ENCODE data around the gene PCDHGC4.

PCDHGC4 gene

GRCh38 chr5:141494761-141495452 lies 10.1 kb downstream of the PCDHGC4 start:
- TF ChIP-seq, protein P1, sequence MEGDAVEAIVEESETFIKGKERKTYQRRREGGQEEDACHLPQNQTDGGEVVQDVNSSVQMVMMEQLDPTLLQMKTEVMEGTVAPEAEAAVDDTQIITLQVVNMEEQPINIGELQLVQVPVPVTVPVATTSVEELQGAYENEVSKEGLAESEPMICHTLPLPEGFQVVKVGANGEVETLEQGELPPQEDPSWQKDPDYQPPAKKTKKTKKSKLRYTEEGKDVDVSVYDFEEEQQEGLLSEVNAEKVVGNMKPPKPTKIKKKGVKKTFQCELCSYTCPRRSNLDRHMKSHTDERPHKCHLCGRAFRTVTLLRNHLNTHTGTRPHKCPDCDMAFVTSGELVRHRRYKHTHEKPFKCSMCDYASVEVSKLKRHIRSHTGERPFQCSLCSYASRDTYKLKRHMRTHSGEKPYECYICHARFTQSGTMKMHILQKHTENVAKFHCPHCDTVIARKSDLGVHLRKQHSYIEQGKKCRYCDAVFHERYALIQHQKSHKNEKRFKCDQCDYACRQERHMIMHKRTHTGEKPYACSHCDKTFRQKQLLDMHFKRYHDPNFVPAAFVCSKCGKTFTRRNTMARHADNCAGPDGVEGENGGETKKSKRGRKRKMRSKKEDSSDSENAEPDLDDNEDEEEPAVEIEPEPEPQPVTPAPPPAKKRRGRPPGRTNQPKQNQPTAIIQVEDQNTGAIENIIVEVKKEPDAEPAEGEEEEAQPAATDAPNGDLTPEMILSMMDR (IDR thresholded peaks at IDR 0.05; ENCODE audit: borderline replicate concordance, insufficient read depth, low read depth, low read length): no peak
- H3K4me3 ChIP-seq (ENCODE audit: low read depth, low read length): no peak overlapping the region

GRCh38 chr5:141495453-141495811 lies 10.6 kb downstream of the PCDHGC4 start:
- no peak overlapping the region for H3K4me3 ChIP-seq (ENCODE audit: low read depth, low read length)
- TF ChIP-seq, protein P1 (IDR thresholded peaks at IDR 0.05; ENCODE audit: borderline replicate concordance, insufficient read depth, low read depth, low read length): no peak

GRCh38 chr5:141496038-141496437 lies 11.2 kb downstream of the PCDHGC4 start:
- no peak overlapping the region for H3K4me3 ChIP-seq (ENCODE audit: low read depth, low read length)

DNA sequence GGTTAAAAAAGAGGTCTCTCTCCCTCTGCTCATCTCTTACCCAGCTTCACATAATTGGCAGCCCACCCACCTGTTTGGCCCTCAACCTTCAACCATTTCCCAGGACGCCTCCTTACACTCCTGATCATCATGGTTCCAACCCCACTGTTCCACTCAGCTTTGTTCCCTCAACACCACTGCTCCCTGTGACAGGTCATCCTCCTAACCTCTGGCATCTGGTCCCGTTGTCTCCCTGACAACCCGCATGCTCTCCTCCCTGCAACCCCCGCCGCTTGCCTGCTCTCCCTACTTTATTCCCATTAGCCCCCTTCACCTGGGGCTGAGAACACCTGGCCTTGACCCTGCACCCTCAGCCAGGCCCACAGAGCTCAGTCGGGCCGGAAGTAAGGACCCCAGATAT lies 16.9 kb downstream of the PCDHGC4 start:
- no peak overlapping the region for H3K4me3 ChIP-seq (ENCODE audit: low read depth, low read length)
- TF ChIP-seq, protein P1 (IDR thresholded peaks at IDR 0.05; ENCODE audit: borderline replicate concordance, insufficient read depth, low read depth, low read length): no peak

More at GRCh38 chr5:141496038-141496437, 11.2 kb downstream of the PCDHGC4 start:
- TF ChIP-seq, protein P1 (IDR thresholded peaks at IDR 0.05; ENCODE audit: borderline replicate concordance, insufficient read depth, low read depth, low read length): no peak

GRCh38 chr5:141503681-141504080 lies 18.9 kb downstream of the PCDHGC4 start:
- no peak overlapping the region for H3K4me3 ChIP-seq (ENCODE audit: low read depth, low read length)
- TF ChIP-seq, protein P1 (IDR thresholded peaks at IDR 0.05; ENCODE audit: borderline replicate concordance, insufficient read depth, low read depth, low read length): no peak

DNA sequence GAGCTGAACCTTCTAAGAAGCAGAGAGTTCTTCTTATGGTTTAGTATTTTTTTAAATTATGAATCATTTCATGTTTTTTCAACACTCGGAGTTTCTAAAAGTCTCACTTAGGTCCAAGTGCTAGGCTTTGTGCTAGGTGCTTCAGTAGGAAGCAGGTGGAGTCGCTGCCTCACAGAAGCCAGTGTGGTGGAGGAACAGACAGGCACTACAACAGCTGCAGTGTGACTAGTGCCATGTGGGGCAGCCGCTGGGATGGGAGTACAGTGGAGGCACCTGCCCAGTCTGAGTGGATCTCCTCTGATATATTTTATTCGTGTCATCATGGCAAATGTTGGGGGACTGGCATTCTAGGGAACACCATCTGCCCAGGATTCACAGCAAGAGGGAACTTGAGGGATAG lies 19.4 kb downstream of the PCDHGC4 start:
- TF ChIP-seq, protein P1 (IDR thresholded peaks at IDR 0.05; ENCODE audit: borderline replicate concordance, insufficient read depth, low read depth, low read length): no peak
- H3K4me3 ChIP-seq (ENCODE audit: low read depth, low read length): no peak overlapping the region

GRCh38 chr5:141506381-141507155 lies 21.7 kb downstream of the PCDHGC4 start:
- TF ChIP-seq, protein P1 (IDR thresholded peaks at IDR 0.05; ENCODE audit: borderline replicate concordance, insufficient read depth, low read depth, low read length): no peak
- no peak overlapping the region for H3K4me3 ChIP-seq (ENCODE audit: low read depth, low read length)
